PC-3 (cell line): ENCODE measurements around the gene CAMK4. TPM values are rescaled to one million over a fixed set of nuclear protein-coding genes. Genes with fewer than 3 reads are reported as not detected.

Source experiments
- ATAC-seq: fragments of 200-7000 bp; cut with Tn5 transposase; 2 replicates; pipeline ENCODE4 v1.9.1; 2020; ENCODE audit warnings: mild to moderate bottlenecking, moderate library complexity
- BruUV-seq: library from RNA; stranded (reverse); fragments of 400-500 nt; replicated peaks from 2 replicates; lab custom pipeline; 2021; lab: Mats Ljungman, UMichigan
- CTCF ChIA-PET: fragments of 300-600 bp; sonication (Branson Sonifier 250); formaldehyde crosslinking; loops from one replicate; lab custom pipeline; 2022; ENCODE audit warnings: antibody characterized with exemption; lab: Charles Lee
- POLR2A ChIA-PET: fragments of 300-600 bp; sonication (Branson Sonifier 250); formaldehyde crosslinking; loops from one replicate; lab custom pipeline; 2022; ENCODE audit warnings: antibody characterized with exemption; ENCODE audit not compliant: unreplicated experiment; lab: Charles Lee
- DNase-seq: peaks from one replicate; pipeline ENCODE4 v3.0.0-alpha.2; 2015
- H2AFZ ChIP-seq: fragments of 300-600 bp; sonication (generic); 2 replicates; pipeline ENCODE4 v1.6.0; 2016; ENCODE audit warnings: antibody characterized with exemption, low read length
- H3F3A ChIP-seq: fragments of 300-600 bp; sonication (generic); one replicate; pipeline ENCODE4 v1.6.0; 2017; ENCODE audit warnings: antibody characterized with exemption, low read length, control low read depth, mild to moderate bottlenecking; ENCODE audit not compliant: unreplicated experiment
- H3K27ac ChIP-seq: fragments of 300-600 bp; sonication (generic); 2 replicates; pipeline ENCODE4 v1.5.1; 2016; ENCODE audit warnings: mild to moderate bottlenecking, low read length
- H3K27me3 ChIP-seq: fragments of 300-600 bp; sonication (generic); 2 replicates; pipeline ENCODE4 v1.6.1; 2016; ENCODE audit warnings: low read length, mixed read lengths
- H3K36me3 ChIP-seq: fragments of 300-600 bp; sonication (generic); 2 replicates; pipeline ENCODE4 v1.6.1; 2016; ENCODE audit warnings: low read depth, mixed run types, low read length, mixed read lengths
- H3K4me1 ChIP-seq: fragments of 300-600 bp; sonication (generic); 2 replicates; pipeline ENCODE4 v1.5.1; 2016; ENCODE audit warnings: low read length; ENCODE audit not compliant: insufficient read depth
- H3K4me2 ChIP-seq: fragments of 300-600 bp; sonication (generic); 2 replicates; pipeline ENCODE4 v1.6.0; 2016; ENCODE audit warnings: low read length
- H3K4me3 ChIP-seq: fragments of 300-600 bp; sonication (generic); 2 replicates; pipeline ENCODE4 v1.5.1; 2016; ENCODE audit warnings: mild to moderate bottlenecking, low read length, mixed read lengths
- H3K79me2 ChIP-seq: fragments of 300-600 bp; sonication (generic); 2 replicates; pipeline ENCODE4 v1.6.1; 2017; ENCODE audit warnings: low read length, mixed read lengths
- H3K9ac ChIP-seq: fragments of 300-600 bp; sonication (generic); 2 replicates; pipeline ENCODE4 v1.6.0; 2016; ENCODE audit warnings: mild to moderate bottlenecking, low read length
- H3K9me2 ChIP-seq: fragments of 300-600 bp; sonication (generic); replicated peaks from 2 replicates; pipeline ENCODE4 v1.6.1; 2016; ENCODE audit warnings: mixed run types, low read length, mixed read lengths
- H3K9me3 ChIP-seq: fragments of 300-600 bp; sonication (generic); 2 replicates; pipeline ENCODE4 v1.6.1; 2016; ENCODE audit warnings: low read length, mixed read lengths
- H4K20me1 ChIP-seq: fragments of 300-600 bp; sonication (generic); 2 replicates; pipeline ENCODE4 v1.6.1; 2016; ENCODE audit warnings: low read length, mixed read lengths
- EZH2 ChIP-seq: fragments of 300-600 bp; sonication (generic); IDR thresholded peaks from one replicate; pipeline ENCODE4 v1.6.1; 2017; ENCODE audit warnings: antibody characterized with exemption, mild to moderate bottlenecking, low read length; ENCODE audit not compliant: unreplicated experiment
- EZH2phosphoT487 ChIP-seq: fragments of 300-600 bp; sonication (generic); IDR thresholded peaks from 2 replicates; pipeline ENCODE4 v1.6.1; 2018; ENCODE audit warnings: mild to moderate bottlenecking, antibody characterized with exemption, low read length, borderline replicate concordance
- intact Hi-C: fragments of 100-400 bp; cut with micrococcal nuclease; formaldehyde crosslinking; loops from 2 replicates; pipeline ENCODE4 v1.9.0; 2023
- total RNA-seq: library from RNA; depleted of rRNA; stranded (reverse); fragments of >200 nt; gene quantifications from 2 replicates; pipeline ENCODE4 v1.2.3, GENCODE V29; 2014
- TF ChIP-seq, protein P1 (sequence below): fragments of 300-600 bp; sonication (generic); conservative IDR thresholded peaks from 2 replicates; pipeline ENCODE4 v1.5.1; 2017; ENCODE audit warnings: antibody characterized with exemption, low read depth, mild to moderate bottlenecking, low read length

Gene CAMK4
- total RNA-seq, 1 experiment from 2014 or later = 0.55 TPM

DNA sequence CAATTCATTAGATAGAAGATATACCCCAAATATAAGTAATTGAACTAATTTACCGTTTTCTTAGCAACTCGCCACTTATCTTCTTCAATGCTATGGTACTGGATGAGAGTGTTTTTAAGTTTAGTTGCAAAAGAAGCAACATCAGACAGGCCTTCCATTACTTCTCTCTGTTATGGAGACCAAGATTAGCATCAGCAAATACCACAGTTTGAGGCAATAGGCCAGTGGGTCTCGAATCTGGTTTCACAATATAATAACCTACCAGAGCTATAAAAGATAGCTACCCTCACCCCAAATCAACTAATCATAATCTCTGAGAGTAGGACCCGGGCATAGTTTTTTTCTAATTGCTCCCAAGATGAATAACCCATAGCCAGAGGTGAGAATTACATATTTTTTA lies 283.1 kb downstream of the CAMK4 start:
- Histone ChIP-seq H4K20me1 (no peaks in the 10 kb centered on the region), H3K9me2 (no peaks in the 10 kb centered on the region), H3K4me1 (peaks cover 12% of the 10 kb centered on the region), H3K27me3 (no peaks in the 10 kb centered on the region), H3K4me2 (no peak overlapping the region), H3F3A (no peaks in the 10 kb centered on the region), H3K36me3 (no peaks in the 10 kb centered on the region), H3K27ac (no peak overlapping the region), H3K79me2 (peaks cover 23% of the 10 kb centered on the region; the same call in 1 of the 2 replicates), H2AFZ (no peak overlapping the region), H3K9me3 (no peaks in the 10 kb centered on the region), H3K4me3 (no peak overlapping the region), H3K9ac (no peak overlapping the region)
- CTCF ChIA-PET = no interaction called here
- POLR2A ChIA-PET = no interaction called here
- no peak for DNase-seq
- intact Hi-C loops = no loop called here
- ATAC-seq = no peak
- BruUV-seq = no TSS peak
- no peak for TF ChIP-seq EZH2
- no peak for TF ChIP-seq EZH2phosphoT487
- TF ChIP-seq, protein P1, sequence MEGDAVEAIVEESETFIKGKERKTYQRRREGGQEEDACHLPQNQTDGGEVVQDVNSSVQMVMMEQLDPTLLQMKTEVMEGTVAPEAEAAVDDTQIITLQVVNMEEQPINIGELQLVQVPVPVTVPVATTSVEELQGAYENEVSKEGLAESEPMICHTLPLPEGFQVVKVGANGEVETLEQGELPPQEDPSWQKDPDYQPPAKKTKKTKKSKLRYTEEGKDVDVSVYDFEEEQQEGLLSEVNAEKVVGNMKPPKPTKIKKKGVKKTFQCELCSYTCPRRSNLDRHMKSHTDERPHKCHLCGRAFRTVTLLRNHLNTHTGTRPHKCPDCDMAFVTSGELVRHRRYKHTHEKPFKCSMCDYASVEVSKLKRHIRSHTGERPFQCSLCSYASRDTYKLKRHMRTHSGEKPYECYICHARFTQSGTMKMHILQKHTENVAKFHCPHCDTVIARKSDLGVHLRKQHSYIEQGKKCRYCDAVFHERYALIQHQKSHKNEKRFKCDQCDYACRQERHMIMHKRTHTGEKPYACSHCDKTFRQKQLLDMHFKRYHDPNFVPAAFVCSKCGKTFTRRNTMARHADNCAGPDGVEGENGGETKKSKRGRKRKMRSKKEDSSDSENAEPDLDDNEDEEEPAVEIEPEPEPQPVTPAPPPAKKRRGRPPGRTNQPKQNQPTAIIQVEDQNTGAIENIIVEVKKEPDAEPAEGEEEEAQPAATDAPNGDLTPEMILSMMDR = no peak

DNA sequence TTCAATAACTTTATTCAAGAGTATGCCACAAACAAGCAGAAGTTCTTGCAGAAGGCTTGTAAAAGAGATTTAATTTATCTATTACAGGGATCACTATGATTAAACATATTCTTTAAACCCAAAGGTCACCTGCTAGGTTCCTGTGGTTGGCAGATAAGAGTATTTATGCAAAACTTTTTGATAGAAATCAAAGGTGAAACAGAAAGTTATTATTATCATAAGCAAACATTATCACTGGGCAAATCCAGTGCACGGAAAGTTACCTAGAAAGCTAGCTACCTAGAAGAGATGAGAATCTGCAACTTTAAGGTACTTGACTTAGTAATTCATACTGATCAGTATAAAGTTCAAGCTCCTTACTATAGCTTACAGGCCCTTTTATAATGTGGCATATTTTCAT lies 284.9 kb downstream of the CAMK4 start:
- no peaks in the 10 kb centered on the region for H3K36me3 ChIP-seq
- no peak for ATAC-seq

More for the DNA sequence above, 284.9 kb downstream of the CAMK4 start:
- ChIA-PET CTCF (no interaction called here), POLR2A (no interaction called here)
- peaks cover 14% of the 10 kb centered on the region for H3K4me1 ChIP-seq
- H3K27me3 ChIP-seq = no peaks in the 10 kb centered on the region
- no peak overlapping the region for H3K4me2 ChIP-seq
- H3K79me2 ChIP-seq = peaks cover 23% of the 10 kb centered on the region; the same call in 1 of the 2 replicates
- H3K9me3 ChIP-seq = no peaks in the 10 kb centered on the region
- no peak overlapping the region for H3K27ac ChIP-seq
- intact Hi-C loops = no loop called here
- no peak for DNase-seq
- no peak overlapping the region for H3K9ac ChIP-seq
- no peaks in the 10 kb centered on the region for H4K20me1 ChIP-seq
- no peak overlapping the region for H2AFZ ChIP-seq
- no peaks in the 10 kb centered on the region for H3F3A ChIP-seq
- no peak overlapping the region for H3K4me3 ChIP-seq
- no TSS peak for BruUV-seq
- TF ChIP-seq EZH2 = no peak
- TF ChIP-seq, protein P1 = no peak
- no peak for TF ChIP-seq EZH2phosphoT487
- no peaks in the 10 kb centered on the region for H3K9me2 ChIP-seq
